ENCODE data around the gene TRIM71. TPM values are rescaled to one million over a fixed set of nuclear protein-coding genes. Genes with fewer than 3 reads are reported as not detected.
"Not testable (repeated sequence)": the region's sequence is repeated elsewhere in the genome, so short reads cannot be mapped to it uniquely, and the experiment has no call there.

The TRIM71 gene
- total and polyA plus RNA-seq, 7 experiments from 2014 or later: 0.20 TPM; not detected in 6

DNA sequence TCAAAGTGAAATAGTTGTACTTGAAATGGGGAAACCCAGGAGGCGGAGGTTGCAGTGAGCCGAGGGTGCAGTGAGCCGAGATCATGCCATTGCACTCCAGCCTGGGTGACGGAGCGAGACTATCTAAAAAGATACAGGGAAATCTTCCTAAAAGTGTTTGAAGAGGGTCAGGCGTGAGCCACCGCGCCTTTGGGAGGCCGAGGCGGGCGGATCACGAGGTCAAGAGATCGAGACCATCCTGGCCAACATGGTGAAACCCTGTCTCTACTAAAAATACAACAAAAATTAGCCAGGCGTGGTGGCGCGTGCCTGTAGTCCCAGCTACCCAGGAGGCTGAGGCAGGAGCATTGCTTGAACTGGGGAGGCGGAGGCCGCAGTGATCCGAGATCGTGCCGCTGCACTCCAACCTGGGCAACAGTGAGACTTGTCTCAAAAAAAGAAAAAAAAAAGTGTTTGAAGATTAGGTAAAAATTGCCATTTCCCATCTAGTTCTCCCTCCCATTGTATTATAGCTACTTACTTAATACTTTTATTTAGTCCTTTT is 5.9 kb downstream of the TRIM71 start:
- H3K9me3 Mint-ChIP-seq; H3K27ac ChIP-seq (ENCODE audit: low read depth, low read length); POLR2A ChIA-PET; H3K36me3 Mint-ChIP-seq; H3K27me3 ChIP-seq (ENCODE audit: control insufficient read depth in 2 of 2, insufficient read depth in 2 of 2, low read length in 2 of 2); H3K4me1 Mint-ChIP-seq; H3K4me3 ChIP-seq (ENCODE audit: low read length); H3K36me3 ChIP-seq (ENCODE audit: control insufficient read depth in 2 of 3, insufficient read depth in 3 of 3, low read length in 3 of 3); ATAC-seq; H3K27ac Mint-ChIP-seq; DNase-seq; intact Hi-C loops (cut with micrococcal nuclease); H3K4me1 ChIP-seq (ENCODE audit: control insufficient read depth in 2 of 2, insufficient read depth in 2 of 2, low read length in 2 of 2); H3K4me3 Mint-ChIP-seq; H3K9me3 ChIP-seq (ENCODE audit: control insufficient read depth in 2 of 3, low read length in 3 of 3): not testable (repeated sequence)
- CTCF ChIA-PET: interaction anchor here (0.6 kb wide), 1 partner anchor 799 kb away, joined by 3 read pairs; no protein-coding TSS in a partner anchor
- peaks cover 13 to 56% (median 34%) of the 10 kb centered on the region in 5 donors for H3K27me3 Mint-ChIP-seq

DNA sequence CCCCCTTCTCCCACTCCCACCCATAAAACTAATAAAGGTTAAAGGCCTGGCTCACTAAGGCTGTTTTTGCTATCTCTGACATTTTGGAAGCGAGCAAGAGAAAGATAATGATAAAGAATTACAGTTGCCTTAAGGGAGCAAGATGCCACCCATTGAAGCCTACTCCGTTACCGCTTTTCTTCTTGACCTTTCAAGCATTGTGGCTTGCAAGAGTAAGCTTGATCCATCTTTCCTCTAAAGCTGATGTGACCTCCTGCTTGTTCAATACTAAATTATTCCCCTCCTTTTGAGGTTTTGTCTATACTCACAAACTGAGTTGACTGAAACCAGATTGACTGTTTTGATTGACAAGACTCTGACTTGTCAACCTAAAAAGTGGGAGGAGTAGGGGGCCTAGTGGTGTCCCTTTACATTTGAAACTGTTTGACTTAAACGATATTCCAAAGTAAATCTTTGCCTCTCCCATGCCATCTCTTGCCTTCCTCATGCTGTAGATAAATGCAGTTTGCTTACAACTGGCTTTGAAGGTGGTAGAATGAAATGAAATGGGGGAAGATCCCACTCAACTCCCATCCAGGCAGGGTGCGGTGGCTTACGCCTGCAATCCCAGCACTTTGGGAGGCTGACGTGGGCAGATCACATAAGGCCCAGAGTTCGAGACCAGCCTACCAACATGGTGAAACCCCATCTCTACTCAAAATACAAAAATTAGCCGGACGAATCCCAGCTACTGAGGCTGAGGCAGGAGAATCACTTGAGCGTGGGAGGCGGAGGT is 8.0 kb downstream of the TRIM71 start:
- peaks cover 0 to 1% (median 0%) of the 10 kb centered on the region in 11 donors for H3K9me3 Mint-ChIP-seq
- H3K36me3 Mint-ChIP-seq: no peaks in the 10 kb centered on the region
- H3K4me3 Mint-ChIP-seq: no peak overlapping the region
- no peaks in the 10 kb centered on the region for H3K36me3 ChIP-seq (ENCODE audit: control insufficient read depth in 2 of 3, insufficient read depth in 3 of 3, low read length in 3 of 3)
- POLR2A ChIA-PET: no interaction called here
- H3K27me3 Mint-ChIP-seq: peaks cover 12 to 44% (median 19%) of the 10 kb centered on the region in 5 donors
- no peak overlapping the region for H3K27ac ChIP-seq (ENCODE audit: low read depth, low read length)
- no peaks in the 10 kb centered on the region for H3K9me3 ChIP-seq (ENCODE audit: control insufficient read depth in 2 of 3, low read length in 3 of 3)
- H3K4me1 ChIP-seq (ENCODE audit: control insufficient read depth in 2 of 2, insufficient read depth in 2 of 2, low read length in 2 of 2): no peaks in the 10 kb centered on the region
- no peak for DNase-seq
- CTCF ChIA-PET: interaction anchor here (0.6 kb wide), 1 partner anchor 68 kb away, joined by 3 read pairs; no protein-coding TSS in a partner anchor
- H3K27me3 ChIP-seq (ENCODE audit: control insufficient read depth in 2 of 2, insufficient read depth in 2 of 2, low read length in 2 of 2): no peaks in the 10 kb centered on the region
- no peak overlapping the region for H3K4me3 ChIP-seq (ENCODE audit: low read length)
- H3K27ac Mint-ChIP-seq: no peak overlapping the region
- no peak for ATAC-seq
- intact Hi-C loops (cut with micrococcal nuclease): no loop called here
- H3K4me1 Mint-ChIP-seq: no peaks in the 10 kb centered on the region

DNA sequence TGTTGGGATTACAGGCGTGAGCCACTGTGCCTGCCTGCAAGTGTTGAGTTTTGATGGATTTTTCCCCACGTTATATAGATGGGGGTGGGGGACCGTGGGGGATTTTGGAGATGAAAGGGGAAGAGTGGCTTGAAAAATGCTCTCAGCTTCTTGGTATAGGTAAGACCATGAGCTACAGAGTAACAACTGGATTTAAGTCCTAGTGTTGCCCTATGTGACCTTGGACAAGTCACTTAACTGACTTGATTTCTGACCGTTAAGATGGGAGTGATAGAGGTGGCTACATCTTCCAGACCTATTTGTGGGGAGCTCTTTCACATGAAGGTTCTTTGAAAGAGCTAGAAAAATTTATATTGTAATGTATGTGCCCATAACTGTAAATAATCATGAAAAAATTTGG is 13.3 kb downstream of the TRIM71 start:
- POLR2A ChIA-PET: no interaction called here
- Mint-ChIP-seq H3K4me3 (no peak overlapping the region), H3K9me3 (peaks cover 0 to 1% (median 0%) of the 10 kb centered on the region in 11 donors), H3K4me1 (no peaks in the 10 kb centered on the region), H3K27ac (no peak overlapping the region), H3K36me3 (no peaks in the 10 kb centered on the region), H3K27me3 (peaks cover 14 to 46% (median 19%) of the 10 kb centered on the region in 5 donors)
- Histone ChIP-seq H3K27me3 (ENCODE audit: control insufficient read depth in 2 of 2, insufficient read depth in 2 of 2, low read length in 2 of 2) (no peaks in the 10 kb centered on the region), H3K27ac (ENCODE audit: low read depth, low read length) (no peak overlapping the region), H3K9me3 (ENCODE audit: control insufficient read depth in 2 of 3, low read length in 3 of 3) (no peaks in the 10 kb centered on the region), H3K4me1 (ENCODE audit: control insufficient read depth in 2 of 2, insufficient read depth in 2 of 2, low read length in 2 of 2) (no peaks in the 10 kb centered on the region), H3K36me3 (ENCODE audit: control insufficient read depth in 2 of 3, insufficient read depth in 3 of 3, low read length in 3 of 3) (no peaks in the 10 kb centered on the region), H3K4me3 (ENCODE audit: low read length) (no peak overlapping the region)
- CTCF ChIA-PET: no interaction called here
- intact Hi-C loops (cut with micrococcal nuclease): no loop called here
- ATAC-seq (no peak), DNase-seq (no peak)

DNA sequence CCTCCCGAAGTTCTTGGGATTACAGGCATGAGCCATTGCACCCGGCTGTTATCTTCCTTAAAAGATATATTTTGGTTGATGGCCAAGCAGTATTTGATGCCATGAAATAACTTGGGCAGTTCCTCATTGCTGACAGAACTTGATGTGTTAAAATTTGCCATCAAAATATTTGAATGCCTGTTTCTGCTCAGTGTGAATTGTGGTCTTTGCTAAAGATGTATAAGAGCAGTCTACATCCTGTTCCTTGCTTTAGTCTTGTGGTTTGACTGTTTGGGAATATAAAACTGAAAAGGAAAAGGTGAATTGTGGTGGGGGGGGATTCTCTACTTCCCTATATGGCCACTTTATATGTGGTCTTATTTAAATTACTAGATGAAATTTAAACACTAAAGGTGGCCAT is 14.0 kb downstream of the TRIM71 start:
- no peak for ATAC-seq
- Mint-ChIP-seq H3K4me3 (no peak overlapping the region), H3K4me1 (no peaks in the 10 kb centered on the region), H3K9me3 (peaks cover 0 to 1% (median 0%) of the 10 kb centered on the region in 11 donors), H3K36me3 (no peaks in the 10 kb centered on the region), H3K27me3 (peaks cover 15 to 51% (median 22%) of the 10 kb centered on the region in 5 donors), H3K27ac (no peak overlapping the region)
- Histone ChIP-seq H3K4me3 (ENCODE audit: low read length) (no peak overlapping the region), H3K36me3 (ENCODE audit: control insufficient read depth in 2 of 3, insufficient read depth in 3 of 3, low read length in 3 of 3) (no peaks in the 10 kb centered on the region), H3K27ac (ENCODE audit: low read depth, low read length) (no peak overlapping the region), H3K4me1 (ENCODE audit: control insufficient read depth in 2 of 2, insufficient read depth in 2 of 2, low read length in 2 of 2) (no peaks in the 10 kb centered on the region), H3K27me3 (ENCODE audit: control insufficient read depth in 2 of 2, insufficient read depth in 2 of 2, low read length in 2 of 2) (no peaks in the 10 kb centered on the region), H3K9me3 (ENCODE audit: control insufficient read depth in 2 of 3, low read length in 3 of 3) (no peaks in the 10 kb centered on the region)
- ChIA-PET POLR2A (no interaction called here), CTCF (no interaction called here)
- intact Hi-C loops (cut with micrococcal nuclease): no loop called here
- no peak for DNase-seq

DNA sequence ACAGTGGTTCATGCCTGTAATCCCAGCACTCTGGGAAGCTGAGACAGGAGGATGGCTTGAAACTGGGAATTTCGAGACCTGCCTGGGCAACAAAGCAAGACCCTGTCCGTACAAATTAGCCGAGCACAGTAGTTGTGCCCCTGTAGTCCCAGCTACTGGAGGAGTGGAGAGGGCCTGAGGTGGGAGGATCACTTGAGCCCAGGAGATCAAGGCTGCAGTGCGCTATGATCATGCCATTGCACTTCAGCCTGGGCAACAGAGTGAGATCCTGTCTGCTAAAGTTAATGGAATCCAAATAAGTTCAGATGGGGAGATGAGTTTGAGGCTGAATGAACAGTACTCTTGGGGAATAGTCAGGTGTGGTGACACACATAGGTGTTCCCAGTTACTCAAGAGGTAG is 14.4 kb downstream of the TRIM71 start:
- CTCF ChIA-PET: no interaction called here
- Histone ChIP-seq H3K27me3 (ENCODE audit: control insufficient read depth in 2 of 2, insufficient read depth in 2 of 2, low read length in 2 of 2) (no peaks in the 10 kb centered on the region), H3K9me3 (ENCODE audit: control insufficient read depth in 2 of 3, low read length in 3 of 3) (no peaks in the 10 kb centered on the region), H3K4me1 (ENCODE audit: control insufficient read depth in 2 of 2, insufficient read depth in 2 of 2, low read length in 2 of 2) (no peaks in the 10 kb centered on the region), H3K4me3 (ENCODE audit: low read length) (no peak overlapping the region), H3K27ac (ENCODE audit: low read depth, low read length) (no peak overlapping the region), H3K36me3 (ENCODE audit: control insufficient read depth in 2 of 3, insufficient read depth in 3 of 3, low read length in 3 of 3) (no peaks in the 10 kb centered on the region)
- H3K36me3 Mint-ChIP-seq: no peaks in the 10 kb centered on the region
- intact Hi-C loops (cut with micrococcal nuclease): no loop called here
- no peak overlapping the region for H3K4me3 Mint-ChIP-seq
- no peaks in the 10 kb centered on the region for H3K9me3 Mint-ChIP-seq
- DNase-seq: no peak
- POLR2A ChIA-PET: no interaction called here
- ATAC-seq: no peak
- H3K4me1 Mint-ChIP-seq: no peaks in the 10 kb centered on the region
- no peak overlapping the region for H3K27ac Mint-ChIP-seq
- H3K27me3 Mint-ChIP-seq: peaks cover 15 to 47% (median 22%) of the 10 kb centered on the region in 5 donors

DNA sequence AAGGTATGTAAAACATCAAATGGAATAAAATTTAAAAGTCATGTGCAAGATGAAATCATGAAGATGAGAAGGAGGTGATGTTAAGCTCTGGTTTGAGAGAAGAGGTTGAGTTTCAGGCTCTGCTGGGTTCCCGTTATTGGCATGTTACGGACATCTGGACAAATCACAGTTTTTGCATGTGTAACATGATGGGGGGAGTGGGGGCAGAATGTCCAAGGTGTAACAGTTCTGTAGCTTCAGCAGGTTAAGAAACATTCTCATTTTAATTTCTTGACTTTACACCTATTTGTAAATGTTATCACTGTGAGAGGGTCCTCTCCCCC is 17.2 kb downstream of the TRIM71 start:
- H3K36me3 Mint-ChIP-seq: no peaks in the 10 kb centered on the region
- Histone ChIP-seq H3K9me3 (ENCODE audit: control insufficient read depth in 2 of 3, low read length in 3 of 3) (no peaks in the 10 kb centered on the region), H3K4me1 (ENCODE audit: control insufficient read depth in 2 of 2, insufficient read depth in 2 of 2, low read length in 2 of 2) (no peaks in the 10 kb centered on the region), H3K27me3 (ENCODE audit: control insufficient read depth in 2 of 2, insufficient read depth in 2 of 2, low read length in 2 of 2) (no peaks in the 10 kb centered on the region), H3K27ac (ENCODE audit: low read depth, low read length) (no peak overlapping the region), H3K36me3 (ENCODE audit: control insufficient read depth in 2 of 3, insufficient read depth in 3 of 3, low read length in 3 of 3) (no peaks in the 10 kb centered on the region), H3K4me3 (ENCODE audit: low read length) (no peak overlapping the region)
- no peaks in the 10 kb centered on the region for H3K4me1 Mint-ChIP-seq
- ChIA-PET CTCF (interaction anchor here (0.6 kb wide), 1 partner anchor 25 kb away, joined by 6 read pairs; no protein-coding TSS in a partner anchor), POLR2A (interaction anchor here (0.7 kb wide), 1 partner anchor 1989 kb away, joined by 3 read pairs; no protein-coding TSS in a partner anchor)
- H3K27me3 Mint-ChIP-seq: peaks cover 14 to 47% (median 22%) of the 10 kb centered on the region in 5 donors
- H3K27ac Mint-ChIP-seq: no peak overlapping the region
- intact Hi-C loops (cut with micrococcal nuclease): no loop called here
- DNase-seq (no peak), ATAC-seq (no peak)
- H3K4me3 Mint-ChIP-seq: no peak overlapping the region
- no peaks in the 10 kb centered on the region for H3K9me3 Mint-ChIP-seq

DNA sequence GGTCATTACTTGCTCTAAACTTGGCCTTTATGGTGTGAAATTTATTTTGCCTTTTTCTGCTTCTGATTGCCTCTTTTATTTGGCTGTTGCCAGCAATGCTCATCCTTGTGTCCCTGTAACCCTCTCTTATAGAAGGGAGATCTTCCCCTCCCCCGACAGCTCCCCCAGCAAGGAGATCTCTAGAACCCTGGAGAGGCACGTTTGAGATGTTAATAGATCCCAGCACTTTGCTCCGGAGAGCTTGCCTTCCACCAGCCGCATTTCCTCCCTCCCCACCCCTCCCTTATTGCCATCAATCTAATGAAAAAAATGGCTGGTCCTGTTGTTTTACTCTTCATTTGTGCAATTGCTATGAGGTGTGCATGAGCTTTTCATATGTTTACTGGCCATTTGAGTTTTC is 18.2 kb downstream of the TRIM71 start:
- ChIA-PET POLR2A (no interaction called here), CTCF (no interaction called here)
- H3K4me3 Mint-ChIP-seq: no peak overlapping the region
- H3K4me3 ChIP-seq (ENCODE audit: low read length): no peak overlapping the region
- H3K27me3 Mint-ChIP-seq: peaks cover 14 to 42% (median 15%) of the 10 kb centered on the region in 5 donors
- no peaks in the 10 kb centered on the region for H3K36me3 ChIP-seq (ENCODE audit: control insufficient read depth in 2 of 3, insufficient read depth in 3 of 3, low read length in 3 of 3)
- no peaks in the 10 kb centered on the region for H3K36me3 Mint-ChIP-seq
- ATAC-seq (no peak), DNase-seq (no peak)
- H3K27ac ChIP-seq (ENCODE audit: low read depth, low read length): no peak overlapping the region
- no peak overlapping the region for H3K27ac Mint-ChIP-seq
- no peaks in the 10 kb centered on the region for H3K4me1 Mint-ChIP-seq
- H3K27me3 ChIP-seq (ENCODE audit: control insufficient read depth in 2 of 2, insufficient read depth in 2 of 2, low read length in 2 of 2): no peaks in the 10 kb centered on the region
- no peaks in the 10 kb centered on the region for H3K9me3 Mint-ChIP-seq
- H3K4me1 ChIP-seq (ENCODE audit: control insufficient read depth in 2 of 2, insufficient read depth in 2 of 2, low read length in 2 of 2): no peaks in the 10 kb centered on the region
- H3K9me3 ChIP-seq (ENCODE audit: control insufficient read depth in 2 of 3, low read length in 3 of 3): no peaks in the 10 kb centered on the region
- intact Hi-C loops (cut with micrococcal nuclease): no loop called here
